ENCODE measurements around the gene SKIC2. TPM values are rescaled to one million over a fixed set of nuclear protein-coding genes. Genes with fewer than 3 reads are reported as not detected.
A peak's percentile ranks its signal among the peaks of the same experiment; 100 is the strongest.
"Not testable (repeated sequence)": the region's sequence is repeated elsewhere in the genome, so short reads cannot be mapped to it uniquely, and the experiment has no call there.

Gene SKIC2
- total RNA-seq = 10 to 100 TPM; 34.8 to 66.2 TPM

- Histone ChIP-seq H3K27ac (peak within 1 kb of the TSS; percentile 63 to 73), H3K27me3 (replicated peaks; ENCODE audit: insufficient read depth) (no peaks in the 10 kb centered on the region), H3K4me1 (replicated peaks) (no peaks in the 10 kb centered on the region), H3K36me3 (peaks cover 5 to 13% of the 10 kb centered on the region in 2 donors), H3K4me3 (peak within 1 kb of the TSS; percentile 59 to 65), H3K9me3 (no peaks in the 10 kb centered on the region)
- DNase-seq (ENCODE audit: low spot score) = peak; percentile 98
- WGBS = under 1% methylated on average over 59 of the region's 59 CpGs
- TF ChIP-seq POLR2A (IDR thresholded peaks at IDR 0.05) = peak; percentile 60
- no peak for TF ChIP-seq CTCF (IDR thresholded peaks at IDR 0.05)
- TF ChIP-seq POLR2AphosphoS5 (IDR thresholded peaks at IDR 0.05) = peak; percentile 99
- intact Hi-C loops (cut with DNase I) = loop anchor here (2.0 kb wide), 1 partner anchor 56 kb away; the partner anchor contains the start of gene ZBTB12
Observed at GRCh38 chr6:31958741-31959739, at the start of gene SKIC2, which contains the start of gene NELFE. SKIC2 (plus strand) TSS chr6:31959175; CDS start chr6:31959193, 18 bp downstream. NELFE (minus strand) TSS chr6:31958971; CDS start chr6:31958446, 525 bp downstream.

GRCh38 chr6:31909298-31909697 lies 49.7 kb upstream of the SKIC2 start:
- not testable (repeated sequence) for H3K4me1 ChIP-seq (replicated peaks); H3K36me3 ChIP-seq; H3K9me3 ChIP-seq; DNase-seq (ENCODE audit: low spot score); H3K27ac ChIP-seq; H3K4me3 ChIP-seq; H3K27me3 ChIP-seq (replicated peaks; ENCODE audit: insufficient read depth)
- 83% methylated on average over 7 of the region's 7 CpGs for WGBS
- intact Hi-C loops (cut with DNase I) = loop anchor here (10.0 kb wide), 1 partner anchor 246 kb away; the partner anchor contains the start of genes PPT2 and PRRT1

- H3K9me3 ChIP-seq = no peaks in the 10 kb centered on the region
- TF ChIP-seq POLR2A (IDR thresholded peaks at IDR 0.05) (no peak), POLR2AphosphoS5 (IDR thresholded peaks at IDR 0.05) (no peak), CTCF (IDR thresholded peaks at IDR 0.05) (no peak)
- H3K27ac ChIP-seq = no peak overlapping the region
- H3K27me3 ChIP-seq (replicated peaks; ENCODE audit: insufficient read depth) = no peaks in the 10 kb centered on the region
- no peak overlapping the region for H3K4me3 ChIP-seq
- no peaks in the 10 kb centered on the region for H3K36me3 ChIP-seq
- 77% methylated on average over 11 of the region's 11 CpGs for WGBS
- DNase-seq (ENCODE audit: low spot score) = no peak
- no peaks in the 10 kb centered on the region for H3K4me1 ChIP-seq (replicated peaks)
- intact Hi-C loops (cut with DNase I) = no loop called here
Observed at GRCh38 chr6:31911826-31912585, 47.0 kb upstream of the SKIC2 start.

GRCh38 chr6:31915351-31915750 lies 43.6 kb upstream of the SKIC2 start:
- intact Hi-C loops (cut with DNase I) = no loop called here
- Histone ChIP-seq H3K36me3 (no peaks in the 10 kb centered on the region), H3K9me3 (no peaks in the 10 kb centered on the region), H3K27me3 (replicated peaks; ENCODE audit: insufficient read depth) (no peaks in the 10 kb centered on the region), H3K4me3 (no peak overlapping the region), H3K27ac (no peak overlapping the region), H3K4me1 (replicated peaks) (no peaks in the 10 kb centered on the region)
- TF ChIP-seq CTCF (IDR thresholded peaks at IDR 0.05) (no peak), POLR2AphosphoS5 (IDR thresholded peaks at IDR 0.05) (no peak), POLR2A (IDR thresholded peaks at IDR 0.05) (no peak)
- DNase-seq (ENCODE audit: low spot score) = no peak

GRCh38 chr6:31915756-31916155 lies 43.2 kb upstream of the SKIC2 start:
- WGBS = 61% methylated on average over 6 of the region's 6 CpGs
- Histone ChIP-seq H3K36me3 (no peaks in the 10 kb centered on the region), H3K27me3 (replicated peaks; ENCODE audit: insufficient read depth) (no peaks in the 10 kb centered on the region), H3K27ac (no peak overlapping the region), H3K9me3 (no peaks in the 10 kb centered on the region), H3K4me3 (no peak overlapping the region), H3K4me1 (replicated peaks) (peaks cover 3% of the 10 kb centered on the region)
- DNase-seq (ENCODE audit: low spot score) = no peak
- intact Hi-C loops (cut with DNase I) = no loop called here
- TF ChIP-seq POLR2A (IDR thresholded peaks at IDR 0.05) (no peak), POLR2AphosphoS5 (IDR thresholded peaks at IDR 0.05) (no peak), CTCF (IDR thresholded peaks at IDR 0.05) (no peak)

Data from prostate gland (tissue), 2 donors.